K562 (cell line): Measurements from ENCODE around the gene EME1. TPM values are rescaled to one million over a fixed set of nuclear protein-coding genes. Genes with fewer than 3 reads are reported as not detected.

Source experiments
- BDP1 ChIP-seq: IDR thresholded peaks from 3 replicates; pipeline ENCODE4 v1.6.1; 2011; ENCODE audit not compliant: insufficient read length, insufficient read depth
- CEBPG ChIP-seq, 3 experiments: fragments of 200-800 bp in 1 of 3; sonication (Bioruptor generic) in 1 of 3; sonication (generic) in 1 of 3; formaldehyde crosslinking in 1 of 3; IDR thresholded peaks in 2 of 3; conservative IDR thresholded peaks in 1 of 3; 2 replicates each; pipeline versions ENCODE4 v1.6.1 to v1.8.0; 2016 to 2022; ENCODE audit warnings: missing compliant biosample characterization in 2 of 3, missing genetic modification characterization in 2 of 3, mild to moderate bottlenecking in 1 of 3, missing genetic modification reagents in 1 of 3
- CTBP1 ChIP-seq: fragments of 450-650 bp; IDR thresholded peaks from 2 replicates; pipeline ENCODE4 v1.6.1; 2016; ENCODE audit warnings: borderline replicate concordance
- HDAC1 ChIP-seq, 2 experiments: fragments of 450-650 bp; IDR thresholded peaks; 2 replicates each; pipeline ENCODE4 v1.6.1; 2016 to 2017; ENCODE audit warnings: inconsistent platforms in 1 of 2, mild to moderate bottlenecking in 1 of 2, moderate library complexity in 1 of 2
- HNRNPL ChIP-seq: fragments of 200-400 bp; formaldehyde crosslinking; IDR thresholded peaks from 2 replicates; pipeline ENCODE4 v1.6.1; 2017; ENCODE audit warnings: low read depth, mild to moderate bottlenecking, low read length
- IFI16 ChIP-seq: fragments of 250-450 bp; sonication (Bioruptor Pico); IDR thresholded peaks from 2 replicates; pipeline ENCODE4 v2.1.2; 2022; ENCODE audit warnings: mild to moderate bottlenecking, inconsistent platforms
- MCM3 ChIP-seq: fragments of 450-650 bp; IDR thresholded peaks from 2 replicates; pipeline ENCODE4 v1.6.1; 2016
- RBFOX2 ChIP-seq: fragments of 200-400 bp; formaldehyde crosslinking; IDR thresholded peaks from 2 replicates; pipeline ENCODE4 v1.6.1; 2017; ENCODE audit warnings: low read depth, mild to moderate bottlenecking, low read length, moderate library complexity
- RFX7 ChIP-seq: fragments of 250-450 bp; sonication (Bioruptor Pico); IDR thresholded peaks from 2 replicates; pipeline ENCODE4 v1.5.1; 2021; ENCODE audit warnings: mild to moderate bottlenecking
- SIRT6 ChIP-seq: IDR thresholded peaks from one replicate; pipeline ENCODE4 v1.6.1; 2012; ENCODE audit warnings: low read depth, mild to moderate bottlenecking, control low read depth, inconsistent platforms, low read length, moderate library complexity
- SRF ChIP-seq, 2 experiments: fragments of 250-450, 450-650 bp in 1 of 2; sonication (Bioruptor Pico) in 1 of 2; sonication (generic) in 1 of 2; formaldehyde crosslinking; IDR thresholded peaks; 2 replicates each; pipeline versions ENCODE4 v1.5.0 to v1.5.1; 2020 to 2022; ENCODE audit warnings: mild to moderate bottlenecking in 1 of 2, missing genetic modification reagents in 1 of 2
- SRSF3 ChIP-seq: fragments of 200-400 bp; formaldehyde crosslinking; IDR thresholded peaks from 2 replicates; pipeline ENCODE4 v1.6.1; 2016; ENCODE audit warnings: mild to moderate bottlenecking, low read length, moderate library complexity; ENCODE audit not compliant: insufficient read depth
- TARDBP ChIP-seq: fragments of 450-650 bp; IDR thresholded peaks from 2 replicates; pipeline ENCODE4 v1.6.1; 2016
- ZFP36 ChIP-seq: fragments of 150-350 bp; IDR thresholded peaks from 2 replicates; pipeline ENCODE4 v1.6.1; 2018; ENCODE audit warnings: low read length, low read depth; ENCODE audit not compliant: partially characterized antibody
- ZNF354B ChIP-seq: fragments of 250-450 bp; sonication (Bioruptor Pico); IDR thresholded peaks from 2 replicates; pipeline ENCODE4 v1.4.0; 2020
- ZNF707 ChIP-seq: fragments of 250-450 bp; sonication (Bioruptor Pico); conservative IDR thresholded peaks from 2 replicates; pipeline ENCODE4 v1.8.0; 2022; ENCODE audit warnings: inconsistent platforms, mild to moderate bottlenecking, moderate library complexity
- polyA plus RNA-seq, 8 experiments: library from polyadenylated mRNA; depleted of rRNA in 4 of 8; stranded (reverse) in 5 of 8; unstranded in 3 of 8; fragments of >200 nt; fragmentation: Nextera tagmentation in 2 of 8; fragmentation: Illumina TruSeq in 1 of 8; extraction: Ambion mirVana in 2 of 8; extraction: Trizol in 1 of 8; gene quantifications; 2 replicates each; pipeline versions ENCODE4 v1.2.1 to v1.2.3, GENCODE V29; 2011 to 2014; ENCODE audit warnings: inconsistent platforms in 1 of 8, missing spikeins in 1 of 8
- total RNA-seq, 7 experiments: library from RNA; depleted of rRNA in 6 of 7; stranded (reverse); fragments of >200 nt in 6 of 7; fragmentation: Illumina TruSeq in 2 of 7; extraction: Trizol in 2 of 7; gene quantifications; 2 replicates each; pipeline versions ENCODE4 v1.2.1 to v1.2.3, GENCODE V29; 2011 to 2021; ENCODE audit warnings: low replicate concordance in 1 of 7
- TF ChIP-seq, protein P1 (sequence below): fragments of 450-650 bp; formaldehyde crosslinking; IDR thresholded peaks from 2 replicates; pipeline ENCODE4 v1.4.0; 2020; ENCODE audit warnings: mild to moderate bottlenecking, moderate library complexity
- TF ChIP-seq, protein P2 (sequence below): sonication (generic); formaldehyde crosslinking; IDR thresholded peaks from 2 replicates; pipeline ENCODE4 v1.8.0; 2023; ENCODE audit warnings: missing genetic modification reagents, mild to moderate bottlenecking, borderline replicate concordance
- TF ChIP-seq, protein P3 (sequence below): fragments of 450-650 bp; formaldehyde crosslinking; IDR thresholded peaks from 2 replicates; pipeline ENCODE4 v1.4.0; 2020; ENCODE audit warnings: mild to moderate bottlenecking, moderate library complexity

Gene EME1
- total and polyA plus RNA-seq, 9 of the 15 experiments (the other 6 are each of a cell fraction or from before 2014, with no cell fraction given) = 14.6 to 44.1 (median 24.0) TPM

DNA sequence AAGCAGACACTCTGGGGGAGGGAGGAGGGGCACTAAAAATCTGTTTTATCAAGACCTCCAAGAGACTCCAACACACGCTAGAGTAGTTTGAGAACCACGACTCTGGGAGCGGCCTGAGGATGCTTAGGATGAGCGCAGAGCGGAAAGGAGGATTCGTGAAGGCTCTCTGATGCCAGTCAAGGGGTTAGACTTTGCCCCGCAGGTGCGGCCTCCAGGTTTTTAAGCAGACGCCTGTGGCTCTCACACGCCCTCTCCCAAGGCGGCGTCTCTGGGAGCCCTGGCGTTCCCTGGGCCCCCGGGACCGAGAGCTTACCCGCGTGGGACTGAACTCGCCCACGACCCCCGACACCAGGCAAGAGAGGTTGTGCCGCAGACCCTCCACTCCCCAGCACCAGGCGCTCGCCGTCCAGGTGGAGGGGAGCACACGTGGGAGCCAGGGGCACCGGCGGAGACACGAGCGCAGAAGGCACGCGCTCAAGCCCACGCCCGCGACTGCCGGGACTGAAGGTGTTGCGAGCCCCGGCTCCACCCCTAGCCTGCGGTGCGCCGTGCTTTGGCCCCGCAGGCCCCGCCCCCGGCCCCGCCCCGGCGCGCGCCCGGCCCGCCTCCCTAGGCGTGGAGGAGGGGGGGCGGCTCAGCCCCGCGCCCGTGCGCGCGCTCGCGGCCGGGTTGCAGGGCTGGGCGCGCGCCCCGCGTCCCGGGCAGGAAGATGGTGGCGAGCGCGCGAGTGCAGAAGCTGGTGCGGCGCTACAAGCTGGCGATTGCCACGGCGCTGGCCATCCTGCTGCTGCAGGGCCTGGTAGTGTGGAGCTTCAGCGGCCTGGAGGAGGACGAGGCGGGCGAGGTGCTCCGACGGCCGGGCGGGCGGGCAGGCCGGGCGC lies 27.4 kb upstream of the EME1 start, which contains the start of gene XYLT2 (continued):
- TF ChIP-seq, protein P1, sequence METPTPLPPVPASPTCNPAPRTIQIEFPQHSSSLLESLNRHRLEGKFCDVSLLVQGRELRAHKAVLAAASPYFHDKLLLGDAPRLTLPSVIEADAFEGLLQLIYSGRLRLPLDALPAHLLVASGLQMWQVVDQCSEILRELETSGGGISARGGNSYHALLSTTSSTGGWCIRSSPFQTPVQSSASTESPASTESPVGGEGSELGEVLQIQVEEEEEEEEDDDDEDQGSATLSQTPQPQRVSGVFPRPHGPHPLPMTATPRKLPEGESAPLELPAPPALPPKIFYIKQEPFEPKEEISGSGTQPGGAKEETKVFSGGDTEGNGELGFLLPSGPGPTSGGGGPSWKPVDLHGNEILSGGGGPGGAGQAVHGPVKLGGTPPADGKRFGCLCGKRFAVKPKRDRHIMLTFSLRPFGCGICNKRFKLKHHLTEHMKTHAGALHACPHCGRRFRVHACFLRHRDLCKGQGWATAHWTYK (CRISPR knock-in tag) = no peak
- TF ChIP-seq HNRNPL (no peak), RFX7 (CRISPR knock-in tag) (no peak), CEBPG (CRISPR knock-in tag; IDR thresholded peaks at IDR 0.05) (no peak), CEBPG (tag; conservative IDR thresholded peaks at IDR 0.05 in 1 of 2, IDR thresholded peaks at IDR 0.05 in 1 of 2) (no peak), TARDBP (peak; percentile 29; the same call in 1 of the 2 replicates), ZNF354B (CRISPR knock-in tag) (no peak), IFI16 (CRISPR knock-in tag) (no peak), ZNF707 (CRISPR knock-in tag) (no peak), SIRT6 (no peak), MCM3 (no peak), SRSF3 (no peak), HDAC1 (IDR thresholded peaks at IDR 0.05) (peak in 1 of 2 experiments; percentile 61; a peak in 1 of 4 replicates), ZFP36 (no peak), RBFOX2 (peak; percentile 82), BDP1 (no peak), CTBP1 (0 out of 2 replicates have a peak, but pooled peaks have one; percentile 47), SRF (CRISPR knock-in tag; IDR thresholded peaks at IDR 0.05) (no peak)
- TF ChIP-seq, protein P2, sequence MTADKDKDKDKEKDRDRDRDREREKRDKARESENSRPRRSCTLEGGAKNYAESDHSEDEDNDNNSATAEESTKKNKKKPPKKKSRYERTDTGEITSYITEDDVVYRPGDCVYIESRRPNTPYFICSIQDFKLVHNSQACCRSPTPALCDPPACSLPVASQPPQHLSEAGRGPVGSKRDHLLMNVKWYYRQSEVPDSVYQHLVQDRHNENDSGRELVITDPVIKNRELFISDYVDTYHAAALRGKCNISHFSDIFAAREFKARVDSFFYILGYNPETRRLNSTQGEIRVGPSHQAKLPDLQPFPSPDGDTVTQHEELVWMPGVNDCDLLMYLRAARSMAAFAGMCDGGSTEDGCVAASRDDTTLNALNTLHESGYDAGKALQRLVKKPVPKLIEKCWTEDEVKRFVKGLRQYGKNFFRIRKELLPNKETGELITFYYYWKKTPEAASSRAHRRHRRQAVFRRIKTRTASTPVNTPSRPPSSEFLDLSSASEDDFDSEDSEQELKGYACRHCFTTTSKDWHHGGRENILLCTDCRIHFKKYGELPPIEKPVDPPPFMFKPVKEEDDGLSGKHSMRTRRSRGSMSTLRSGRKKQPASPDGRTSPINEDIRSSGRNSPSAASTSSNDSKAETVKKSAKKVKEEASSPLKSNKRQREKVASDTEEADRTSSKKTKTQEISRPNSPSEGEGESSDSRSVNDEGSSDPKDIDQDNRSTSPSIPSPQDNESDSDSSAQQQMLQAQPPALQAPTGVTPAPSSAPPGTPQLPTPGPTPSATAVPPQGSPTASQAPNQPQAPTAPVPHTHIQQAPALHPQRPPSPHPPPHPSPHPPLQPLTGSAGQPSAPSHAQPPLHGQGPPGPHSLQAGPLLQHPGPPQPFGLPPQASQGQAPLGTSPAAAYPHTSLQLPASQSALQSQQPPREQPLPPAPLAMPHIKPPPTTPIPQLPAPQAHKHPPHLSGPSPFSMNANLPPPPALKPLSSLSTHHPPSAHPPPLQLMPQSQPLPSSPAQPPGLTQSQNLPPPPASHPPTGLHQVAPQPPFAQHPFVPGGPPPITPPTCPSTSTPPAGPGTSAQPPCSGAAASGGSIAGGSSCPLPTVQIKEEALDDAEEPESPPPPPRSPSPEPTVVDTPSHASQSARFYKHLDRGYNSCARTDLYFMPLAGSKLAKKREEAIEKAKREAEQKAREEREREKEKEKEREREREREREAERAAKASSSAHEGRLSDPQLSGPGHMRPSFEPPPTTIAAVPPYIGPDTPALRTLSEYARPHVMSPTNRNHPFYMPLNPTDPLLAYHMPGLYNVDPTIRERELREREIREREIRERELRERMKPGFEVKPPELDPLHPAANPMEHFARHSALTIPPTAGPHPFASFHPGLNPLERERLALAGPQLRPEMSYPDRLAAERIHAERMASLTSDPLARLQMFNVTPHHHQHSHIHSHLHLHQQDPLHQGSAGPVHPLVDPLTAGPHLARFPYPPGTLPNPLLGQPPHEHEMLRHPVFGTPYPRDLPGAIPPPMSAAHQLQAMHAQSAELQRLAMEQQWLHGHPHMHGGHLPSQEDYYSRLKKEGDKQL (CRISPR knock-in tag) = no peak
- TF ChIP-seq, protein P3, sequence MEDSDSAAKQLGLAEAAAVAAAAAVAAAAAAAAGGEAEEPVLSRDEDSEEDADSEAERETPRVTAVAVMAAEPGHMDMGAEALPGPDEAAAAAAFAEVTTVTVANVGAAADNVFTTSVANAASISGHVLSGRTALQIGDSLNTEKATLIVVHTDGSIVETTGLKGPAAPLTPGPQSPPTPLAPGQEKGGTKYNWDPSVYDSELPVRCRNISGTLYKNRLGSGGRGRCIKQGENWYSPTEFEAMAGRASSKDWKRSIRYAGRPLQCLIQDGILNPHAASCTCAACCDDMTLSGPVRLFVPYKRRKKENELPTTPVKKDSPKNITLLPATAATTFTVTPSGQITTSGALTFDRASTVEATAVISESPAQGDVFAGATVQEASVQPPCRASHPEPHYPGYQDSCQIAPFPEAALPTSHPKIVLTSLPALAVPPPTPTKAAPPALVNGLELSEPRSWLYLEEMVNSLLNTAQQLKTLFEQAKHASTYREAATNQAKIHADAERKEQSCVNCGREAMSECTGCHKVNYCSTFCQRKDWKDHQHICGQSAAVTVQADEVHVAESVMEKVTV = no peak
